Fibroblast of the aortic adventitia (primary cell): ENCODE results near the gene ATF6. TPM values are rescaled to one million over a fixed set of nuclear protein-coding genes. Genes with fewer than 3 reads are reported as not detected.

Experiments used
- DNase-seq: peaks from one replicate; pipeline ENCODE4 v3.0.0-alpha.2; 2010; ENCODE audit warnings: low read depth
- H3K4me3 ChIP-seq: 2 replicates; pipeline ENCODE4 v1.5.1; 2011; ENCODE audit warnings: low read depth, mild to moderate bottlenecking, control low read depth, low read length, moderate library complexity
- CTCF ChIP-seq: IDR thresholded peaks from 2 replicates; pipeline ENCODE4 v1.5.1; 2011; ENCODE audit warnings: mild to moderate bottlenecking, low read length, control low read depth, inconsistent platforms; ENCODE audit not compliant: insufficient read depth
- total RNA-seq: library from RNA; depleted of rRNA; stranded (reverse); fragments of >200 nt; gene quantifications from 2 replicates; pipeline ENCODE4 v1.2.3, GENCODE V29; 2012; ENCODE audit warnings: low replicate concordance

The ATF6 gene
- total RNA-seq, 1 donor, result 32.8 TPM

GRCh38 chr1:161950377-161950776, 184.3 kb downstream of the ATF6 start:
- no peak for DNase-seq
- TF ChIP-seq CTCF, result no peak
- H3K4me3 ChIP-seq, result no peak overlapping the region

GRCh38 chr1:161951646-161952045, 185.5 kb downstream of the ATF6 start:
- H3K4me3 ChIP-seq, result no peak overlapping the region
- DNase-seq, result no peak
- TF ChIP-seq CTCF, result no peak

- TF ChIP-seq CTCF, result no peak
- no peak overlapping the region for H3K4me3 ChIP-seq
- no peak for DNase-seq
These were observed 186.6 kb downstream of the ATF6 start for GRCh38 chr1:161952607-161953172.

- no peak for TF ChIP-seq CTCF
- peak; percentile 14 for DNase-seq
- H3K4me3 ChIP-seq, result no peak overlapping the region
These were observed 187.3 kb downstream of the ATF6 start for GRCh38 chr1:161953256-161953920.

GRCh38 chr1:161954050-161954449, 187.9 kb downstream of the ATF6 start:
- DNase-seq, result no peak
- H3K4me3 ChIP-seq, result no peak overlapping the region

GRCh38 chr1:161954466-161954865, 188.3 kb downstream of the ATF6 start:
- TF ChIP-seq CTCF, result no peak
- H3K4me3 ChIP-seq, result no peak overlapping the region
- peak; percentile 58 for DNase-seq

More at GRCh38 chr1:161954050-161954449, 187.9 kb downstream of the ATF6 start:
- TF ChIP-seq CTCF, result no peak
